ENCODE data around the gene MYLK4.

Gene MYLK4

GRCh38 chr6:2633736-2634135, 117.0 kb downstream of the MYLK4 start:
- no peak for DNase-seq (ENCODE audit: low read depth in 2 of 3, low spot score in 1 of 3)

DNA sequence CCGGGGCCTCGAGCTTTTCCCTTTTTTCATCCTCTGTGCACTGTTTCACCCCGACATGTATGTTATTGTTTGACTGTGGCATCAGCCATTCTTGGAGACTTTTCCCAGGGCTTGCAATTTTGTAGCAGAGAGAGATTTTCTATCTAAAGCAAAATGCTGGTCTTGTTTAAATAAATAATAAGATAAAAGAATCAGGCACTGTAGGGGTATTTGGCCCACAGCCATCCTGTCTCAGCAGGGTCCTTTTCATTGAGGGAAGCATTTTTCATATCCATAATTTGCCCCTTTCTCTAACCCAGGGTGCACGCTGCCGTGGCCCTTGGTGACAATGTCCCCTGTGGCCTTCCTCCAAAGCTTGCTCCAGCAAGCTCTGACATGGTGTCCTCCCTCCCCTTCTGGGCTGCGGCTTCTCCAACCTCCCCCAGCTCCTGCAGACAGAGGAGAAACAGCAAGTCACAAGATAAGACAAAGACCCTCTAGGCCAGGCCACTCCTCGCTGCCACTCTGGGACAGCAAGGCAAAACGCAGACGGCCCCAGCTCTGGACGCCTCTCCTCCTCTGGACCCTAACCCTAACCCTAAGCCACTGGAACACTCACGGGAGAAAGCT, 117.6 kb downstream of the MYLK4 start:
- no peak for DNase-seq (ENCODE audit: low read depth in 2 of 3, low spot score in 1 of 3)

DNA sequence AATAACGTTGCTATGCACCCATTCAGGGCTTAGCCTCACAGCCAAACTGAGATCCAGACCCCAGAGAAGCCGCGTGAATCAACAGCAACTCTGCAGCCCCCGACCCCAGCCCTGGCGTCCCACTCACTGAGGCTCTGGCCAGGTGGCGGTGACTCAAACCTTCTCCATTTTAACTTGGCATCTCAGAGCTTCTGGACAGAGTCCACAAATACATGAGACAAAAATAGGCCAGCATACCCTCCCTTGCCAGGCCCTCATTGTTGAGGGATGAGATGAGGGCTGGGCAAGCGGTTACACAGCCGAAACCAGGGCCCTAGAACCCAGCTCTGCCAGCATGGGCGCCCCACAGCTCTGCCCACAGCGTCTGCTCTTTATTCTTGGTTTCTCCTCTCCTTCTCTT, 118.4 kb downstream of the MYLK4 start:
- no peak for DNase-seq (ENCODE audit: low read depth in 2 of 3, low spot score in 1 of 3)

DNA sequence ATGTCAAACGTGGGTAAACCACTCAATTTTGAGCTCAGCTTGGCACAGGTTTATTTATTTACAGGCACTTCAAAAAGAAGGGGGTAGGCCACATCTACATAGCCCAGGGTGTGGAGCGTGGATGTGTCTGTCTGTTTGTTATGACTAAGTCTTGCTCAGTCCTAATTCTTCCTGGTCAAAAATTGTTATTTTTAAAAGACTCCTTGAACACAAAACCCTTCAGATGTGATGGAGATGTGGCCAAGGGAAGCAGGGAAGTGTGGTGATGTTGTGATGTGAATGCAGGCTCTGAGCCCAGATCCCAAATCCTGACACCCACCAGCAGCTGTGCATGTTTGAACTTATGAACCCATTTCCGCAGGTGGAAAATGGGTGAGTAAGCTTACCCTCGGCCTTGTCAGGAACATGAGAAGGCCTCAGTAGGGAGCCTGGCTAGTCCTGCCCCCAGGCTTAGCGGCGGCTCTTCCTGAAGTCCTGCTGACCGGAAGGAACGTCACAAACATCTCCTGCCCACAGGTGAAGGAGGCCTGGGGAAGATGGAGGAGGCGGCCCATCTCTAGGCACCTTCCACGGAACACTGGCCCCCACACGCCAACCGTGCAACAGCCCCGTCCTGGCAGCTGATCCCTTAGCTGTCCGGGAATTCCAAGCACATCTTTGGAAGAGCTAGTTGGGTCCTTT, 119.7 kb downstream of the MYLK4 start:
- DNase-seq (ENCODE audit: low read depth in 2 of 3, low spot score in 1 of 3) = no peak

- DNase-seq (ENCODE audit: low read depth in 2 of 3, low spot score in 1 of 3) = no peak
These were observed 120.4 kb downstream of the MYLK4 start for GRCh38 chr6:2630359-2630758.

DNA sequence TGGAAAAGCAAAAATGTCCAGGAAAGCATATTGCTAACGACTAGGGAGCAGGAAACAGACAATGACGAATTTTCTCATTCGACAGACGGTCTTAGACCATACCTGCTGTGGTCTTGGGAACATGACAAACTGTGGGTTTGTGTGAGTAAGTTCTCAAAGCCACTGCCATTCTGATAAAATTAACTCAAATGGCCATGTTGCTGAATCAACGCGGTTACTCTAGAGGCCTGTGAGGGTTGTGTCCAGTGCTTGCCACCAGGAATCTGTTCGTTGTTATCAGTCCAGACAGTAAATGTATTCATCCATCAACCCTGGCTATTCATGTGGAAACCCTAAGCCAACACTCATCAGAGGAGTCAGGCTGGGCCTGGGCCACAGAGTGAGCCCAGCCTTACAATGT, 124.3 kb downstream of the MYLK4 start:
- DNase-seq (ENCODE audit: low read depth in 2 of 3, low spot score in 1 of 3) = no peak

- no peak for DNase-seq (ENCODE audit: low read depth in 2 of 3, low spot score in 1 of 3)
These were observed 125.1 kb downstream of the MYLK4 start for GRCh38 chr6:2625581-2625980.

DNA sequence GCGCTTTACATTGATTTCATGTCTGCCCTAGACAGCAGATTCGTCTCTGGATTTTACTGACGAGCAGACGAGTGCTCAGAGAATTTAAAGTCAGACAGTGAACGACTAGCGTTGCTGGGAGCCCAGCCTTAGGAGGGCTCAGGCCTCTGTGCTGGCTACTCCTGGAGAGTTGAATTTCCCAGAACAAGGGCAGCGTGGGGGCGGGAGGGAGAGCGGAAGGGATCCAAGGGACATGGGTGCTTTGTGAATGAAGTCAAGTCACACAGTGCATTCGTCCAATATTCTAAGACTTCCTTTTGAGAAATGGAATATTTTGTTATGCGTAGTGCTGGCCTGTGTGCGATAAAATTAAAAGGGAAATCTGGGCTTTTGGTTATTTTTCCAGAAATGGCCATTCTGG, 126.5 kb downstream of the MYLK4 start:
- no peak for DNase-seq (ENCODE audit: low read depth in 2 of 3, low spot score in 1 of 3)

GRCh38 chr6:2623295-2623694, 127.4 kb downstream of the MYLK4 start:
- no peak for DNase-seq (ENCODE audit: low read depth in 2 of 3, low spot score in 1 of 3)

GRCh38 chr6:2622671-2623070, 128.1 kb downstream of the MYLK4 start:
- no peak for DNase-seq (ENCODE audit: low read depth in 2 of 3, low spot score in 1 of 3)

- DNase-seq (ENCODE audit: low read depth in 2 of 3, low spot score in 1 of 3) = no peak
These were observed 131.1 kb downstream of the MYLK4 start for GRCh38 chr6:2619651-2620050.

GRCh38 chr6:2617729-2618128, 133.0 kb downstream of the MYLK4 start:
- no peak for DNase-seq (ENCODE audit: low read depth in 2 of 3, low spot score in 1 of 3)

DNA sequence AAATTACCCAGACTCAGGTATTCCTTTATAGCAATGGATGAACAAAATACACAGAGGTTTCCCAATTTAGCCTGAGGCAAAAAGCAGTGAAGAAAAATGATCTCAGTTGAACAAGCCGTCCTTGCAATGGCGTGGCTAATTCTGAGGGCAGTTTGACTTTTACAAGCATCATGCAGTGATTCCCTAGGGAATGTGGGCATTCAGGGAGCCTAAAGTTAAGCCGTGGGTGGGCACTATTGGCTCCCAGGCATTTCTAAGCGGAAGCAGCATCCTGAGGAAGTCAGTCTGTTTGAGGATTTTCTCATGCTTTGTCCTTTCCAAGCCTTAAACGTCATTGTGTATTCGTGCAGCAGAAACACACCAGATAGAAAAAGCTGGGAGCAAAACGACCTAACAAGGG, 133.9 kb downstream of the MYLK4 start:
- no peak for DNase-seq (ENCODE audit: low read depth in 2 of 3, low spot score in 1 of 3)

- DNase-seq (ENCODE audit: low read depth in 2 of 3, low spot score in 1 of 3) = no peak
These were observed 135.5 kb downstream of the MYLK4 start for GRCh38 chr6:2615251-2615650.

GRCh38 chr6:2614846-2615245, 135.9 kb downstream of the MYLK4 start:
- no peak for DNase-seq (ENCODE audit: low read depth in 2 of 3, low spot score in 1 of 3)

DNA sequence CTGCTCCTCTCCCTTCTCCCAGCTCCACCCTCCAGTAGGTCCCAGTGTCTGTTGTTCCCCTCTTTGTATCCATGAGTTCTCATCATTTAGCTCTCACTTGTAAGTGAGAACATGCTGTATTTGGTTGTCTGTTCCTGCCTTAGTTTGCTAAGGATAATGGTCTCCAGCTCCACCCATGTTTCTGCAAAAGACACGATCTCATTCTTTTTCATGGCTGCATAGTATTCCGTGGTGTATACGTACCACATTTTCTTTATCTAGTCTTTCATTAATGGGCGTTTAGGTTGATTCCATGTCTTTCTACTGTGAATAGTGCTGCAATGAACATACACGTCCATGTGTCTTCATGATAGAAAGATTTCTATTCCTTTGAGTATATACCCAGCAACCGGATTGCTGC, 136.6 kb downstream of the MYLK4 start:
- no peak for DNase-seq (ENCODE audit: low read depth in 2 of 3, low spot score in 1 of 3)

All from stimulated activated CD4-positive, alpha-beta T cell treated with anti-CD3 and anti-CD28 coated beads, Interleukin-12 subunit alpha, Interleukin-12 subunit beta, amount 100 ng/mL, for 48 hours (primary cell).